ENCODE results near the gene LGSN.

- TF ChIP-seq CTCF (IDR thresholded peaks at IDR 0.05 in 8 of 11, conservative IDR thresholded peaks at IDR 0.05 in 3 of 11) (no peak), POLR2A (IDR thresholded peaks at IDR 0.05) (no peak)
These were observed 29.1 kb upstream of the LGSN start for GRCh38 chr6:63348836-63349235.

Data from spleen (tissue), 7 donors.